CD4-positive, CD25-positive, alpha-beta regulatory T cell (primary cell): ENCODE measurements around the gene FUOM. TPM values are rescaled to one million over a fixed set of nuclear protein-coding genes. Genes with fewer than 3 reads are reported as not detected.

ENCODE experiments used
- ATAC-seq, 2 donors: fragments of 150-1000 bp; cut with Tn5 transposase; one replicate each; pipeline ENCODE4 v1.10.0; 2021; ENCODE audit warnings: low read depth in 2 of 2, moderate number of reproducible peaks in 2 of 2, moderate library complexity in 1 of 2
- DNase-seq, 3 donors: peaks; one replicate each; pipeline versions ENCODE4 v3.0.0 to v3.0.0-alpha.2; 2012 to 2022; ENCODE audit warnings: mixed read lengths in 1 of 3
- H3K27ac ChIP-seq: one replicate; pipeline ENCODE4 v1.7.0; 2013; ENCODE audit warnings: mild to moderate bottlenecking, low read length; ENCODE audit not compliant: insufficient read depth, poor library complexity, severe bottlenecking
- H3K27me3 ChIP-seq: one replicate; pipeline ENCODE4 v1.7.0; 2013; ENCODE audit warnings: low read length; ENCODE audit not compliant: control insufficient read depth, insufficient read depth
- H3K36me3 ChIP-seq: one replicate; pipeline ENCODE4 v1.7.0; 2013; ENCODE audit warnings: mild to moderate bottlenecking, low read length, moderate library complexity; ENCODE audit not compliant: control insufficient read depth, insufficient read depth
- H3K4me1 ChIP-seq: 2 replicates; pipeline ENCODE4 v1.7.0; 2013; ENCODE audit warnings: mild to moderate bottlenecking, low read length; ENCODE audit not compliant: insufficient read depth, control insufficient read depth, poor library complexity, severe bottlenecking
- H3K4me3 ChIP-seq: one replicate; pipeline ENCODE4 v1.7.0; 2013; ENCODE audit warnings: low read depth, mild to moderate bottlenecking, low read length, moderate library complexity
- H3K9me3 ChIP-seq, 2 experiments: 1 replicate in 1 of 2; 2 replicates in 1 of 2; pipeline ENCODE4 v1.7.0; 2013; ENCODE audit warnings: low read length in 2 of 2, mild to moderate bottlenecking in 1 of 2, moderate library complexity in 1 of 2; ENCODE audit not compliant: control insufficient read depth in 2 of 2
- H3K27ac Mint-ChIP-seq, 3 donors: one replicate each; pipeline ENCODE4 v1.8.0; 2020 to 2022; ENCODE audit warnings: mild to moderate bottlenecking in 3 of 3, mixed read lengths in 3 of 3, moderate library complexity in 2 of 3
- H3K27me3 Mint-ChIP-seq: one replicate; pipeline ENCODE4 v1.8.0; 2022; ENCODE audit warnings: mild to moderate bottlenecking, mixed read lengths
- H3K36me3 Mint-ChIP-seq: one replicate; pipeline ENCODE4 v1.8.0; 2020; ENCODE audit warnings: mixed read lengths
- H3K4me1 Mint-ChIP-seq, 4 donors: one replicate each; pipeline ENCODE4 v1.8.0; 2020 to 2022; ENCODE audit warnings: mixed read lengths in 4 of 4, mild to moderate bottlenecking in 1 of 4
- H3K4me3 Mint-ChIP-seq, 4 donors: one replicate each; pipeline ENCODE4 v1.8.0; 2020 to 2022; ENCODE audit warnings: mild to moderate bottlenecking in 4 of 4, mixed read lengths in 4 of 4, moderate library complexity in 3 of 4
- H3K9me3 Mint-ChIP-seq, 7 donors: one replicate each; pipeline ENCODE4 v1.8.0; 2020 to 2022; ENCODE audit warnings: mixed read lengths in 7 of 7, mild to moderate bottlenecking in 3 of 7, moderate library complexity in 2 of 7
- polyA plus RNA-seq, 4 donors: library from polyadenylated mRNA; unstranded; fragments of 300-500 nt; fragmentation: Illumina TruSeq; gene quantifications; one replicate each; pipeline ENCODE4 v1.2.3, GENCODE V29; 2021
- total RNA-seq: library from RNA; stranded (reverse); gene quantifications from one replicate; pipeline ENCODE4 v1.2.3, GENCODE V29; 2022

Gene FUOM
- total and polyA plus RNA-seq, 5 donors from 2014 or later: 7.1 to 21.9 (median 17.8) TPM

DNA sequence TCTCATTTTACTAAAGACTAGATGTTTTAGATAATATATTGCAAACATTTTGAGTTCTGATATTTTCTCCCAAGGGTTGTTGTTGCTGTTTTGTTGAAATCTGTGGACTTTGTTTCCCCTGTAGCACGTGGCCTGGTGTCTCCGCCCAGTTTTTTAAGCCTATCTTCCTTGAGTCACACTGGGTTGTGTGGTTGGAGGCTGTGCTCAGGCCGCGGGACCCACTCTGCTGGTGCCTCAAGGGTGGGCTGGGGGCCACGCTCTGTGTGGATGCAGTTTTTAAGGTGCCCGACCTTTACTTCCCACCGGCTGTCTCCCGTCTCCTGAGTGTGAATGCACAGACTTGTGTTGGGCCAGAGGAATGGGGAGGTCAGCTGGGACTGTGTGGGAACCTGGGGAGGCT lies 14.9 kb downstream of the FUOM start:
- Mint-ChIP-seq H3K4me3 (no peak overlapping the region), H3K9me3 (peaks cover 0 to 2% (median 0%) of the 10 kb centered on the region in 7 donors), H3K36me3 (no peaks in the 10 kb centered on the region), H3K27me3 (peaks cover 10% of the 10 kb centered on the region), H3K27ac (no peak overlapping the region), H3K4me1 (no peaks in the 10 kb centered on the region)
- H3K27ac ChIP-seq: no peak overlapping the region
- ATAC-seq (no peak), DNase-seq (no peak)
- H3K36me3 ChIP-seq: no peaks in the 10 kb centered on the region
- H3K4me3 ChIP-seq: no peak overlapping the region
- no peaks in the 10 kb centered on the region for H3K9me3 ChIP-seq
- no peaks in the 10 kb centered on the region for H3K4me1 ChIP-seq
- H3K27me3 ChIP-seq: peaks cover 2% of the 10 kb centered on the region

DNA sequence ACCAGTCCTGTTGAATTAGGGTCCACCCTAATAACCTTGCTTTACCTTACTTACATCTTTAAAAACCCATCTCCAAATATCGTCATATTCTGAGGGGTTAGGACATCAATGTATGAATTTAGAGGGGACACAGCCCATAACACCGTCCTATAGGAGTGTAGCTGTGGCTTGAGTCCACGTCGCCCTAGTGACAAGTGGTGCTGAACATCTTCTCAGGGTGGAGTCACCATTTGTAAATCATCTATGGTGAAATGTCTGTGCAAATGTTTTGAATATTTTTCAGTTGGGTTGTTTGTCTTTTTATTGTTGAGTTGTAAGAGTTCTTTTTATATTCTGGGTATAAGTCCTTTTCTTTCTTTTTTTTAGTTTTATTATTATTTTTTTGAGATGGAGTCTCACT lies 15.8 kb downstream of the FUOM start:
- H3K4me1 ChIP-seq: peaks cover 8% of the 10 kb centered on the region
- DNase-seq: no peak
- no peak for ATAC-seq
- peaks cover 2% of the 10 kb centered on the region for H3K27me3 ChIP-seq
- Mint-ChIP-seq H3K27ac (no peak overlapping the region), H3K4me1 (no peaks in the 10 kb centered on the region), H3K4me3 (peak overlapping the region in 1 of 4 donors; percentile 3), H3K36me3 (no peaks in the 10 kb centered on the region), H3K27me3 (peaks cover 10% of the 10 kb centered on the region), H3K9me3 (peaks cover 0 to 2% (median 0%) of the 10 kb centered on the region in 7 donors)
- no peak overlapping the region for H3K4me3 ChIP-seq
- H3K36me3 ChIP-seq: no peaks in the 10 kb centered on the region
- H3K27ac ChIP-seq: no peak overlapping the region
- H3K9me3 ChIP-seq: no peaks in the 10 kb centered on the region

DNA sequence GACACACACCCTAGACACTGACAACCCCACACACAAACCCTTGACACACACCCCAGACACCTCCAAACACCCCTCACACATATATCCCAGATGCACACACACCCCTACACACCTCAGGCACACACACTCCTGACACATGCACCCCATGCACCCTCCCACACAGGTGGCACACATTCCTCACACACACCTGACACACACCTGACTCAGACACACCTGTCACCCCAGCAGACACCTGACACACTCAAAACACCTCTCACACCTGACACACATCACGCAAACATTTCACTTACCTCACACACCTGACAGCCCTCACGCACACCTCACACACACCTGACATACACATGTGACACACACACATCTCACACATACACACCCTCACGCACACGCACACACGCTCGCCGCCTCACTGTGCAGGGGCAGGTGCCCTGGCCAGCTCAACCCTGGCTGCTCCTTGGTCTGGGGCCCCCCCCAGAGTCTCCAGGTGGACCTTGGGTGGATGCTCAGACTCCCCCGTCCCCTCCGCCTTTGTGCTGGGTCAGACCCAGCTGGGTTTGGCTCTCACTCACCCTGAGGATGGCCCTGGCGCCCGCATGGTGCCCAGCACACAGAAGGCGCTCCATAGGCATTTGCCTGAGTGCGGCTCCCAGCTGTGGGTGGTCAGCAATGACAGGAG lies 18.0 kb downstream of the FUOM start:
- H3K27me3 Mint-ChIP-seq: peaks cover 4% of the 10 kb centered on the region
- DNase-seq: no peak
- no peak overlapping the region for H3K4me3 ChIP-seq
- H3K36me3 Mint-ChIP-seq: no peaks in the 10 kb centered on the region
- H3K4me1 ChIP-seq: peaks cover 29% of the 10 kb centered on the region
- H3K36me3 ChIP-seq: no peaks in the 10 kb centered on the region
- ATAC-seq: no peak
- H3K27me3 ChIP-seq: peaks cover 2% of the 10 kb centered on the region
- H3K9me3 ChIP-seq: no peaks in the 10 kb centered on the region
- H3K4me1 Mint-ChIP-seq: peaks cover 0 to under 1% (median 0%) of the 10 kb centered on the region in 4 donors
- peaks cover 0 to 2% (median 0%) of the 10 kb centered on the region in 7 donors for H3K9me3 Mint-ChIP-seq
- H3K27ac ChIP-seq: no peak overlapping the region
- H3K4me3 Mint-ChIP-seq: no peak overlapping the region
- H3K27ac Mint-ChIP-seq: no peak overlapping the region

DNA sequence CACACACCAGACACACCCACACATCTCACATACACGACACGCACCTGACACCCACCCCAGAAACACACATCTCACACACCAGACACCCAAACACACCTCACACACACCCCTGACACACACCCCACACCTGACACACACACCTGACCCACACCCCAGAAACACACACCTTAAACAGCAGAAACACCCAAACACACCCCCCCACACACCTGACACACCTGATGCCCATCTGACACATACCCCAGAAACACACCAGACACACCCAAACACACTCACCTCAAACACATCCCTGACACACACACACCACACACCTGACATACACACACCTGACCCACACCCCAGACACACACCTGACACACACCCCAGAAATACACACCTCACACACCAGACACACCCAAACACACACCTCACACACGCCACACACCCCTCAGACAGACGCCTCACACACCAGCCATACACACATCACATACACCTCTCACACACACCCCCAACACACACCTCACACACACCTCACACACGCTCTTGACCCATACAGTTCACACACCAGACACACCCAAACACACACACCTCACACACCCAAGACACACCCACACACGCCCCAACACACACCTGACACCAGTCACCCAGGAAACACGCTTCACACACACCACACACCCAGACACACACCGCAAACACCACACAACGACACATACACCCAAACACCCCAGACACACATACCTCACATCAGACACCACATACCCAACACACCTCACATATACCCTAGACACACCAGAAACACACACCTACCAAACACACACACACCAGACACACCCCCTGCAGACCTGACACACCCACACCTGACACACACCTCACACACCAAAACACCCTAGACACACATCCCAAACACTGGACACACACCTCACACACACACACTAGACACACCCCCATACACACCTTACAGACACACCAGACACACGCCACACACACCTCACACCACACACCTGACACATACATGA lies 19.4 kb downstream of the FUOM start:
- no peak overlapping the region for H3K27ac Mint-ChIP-seq

DNA sequence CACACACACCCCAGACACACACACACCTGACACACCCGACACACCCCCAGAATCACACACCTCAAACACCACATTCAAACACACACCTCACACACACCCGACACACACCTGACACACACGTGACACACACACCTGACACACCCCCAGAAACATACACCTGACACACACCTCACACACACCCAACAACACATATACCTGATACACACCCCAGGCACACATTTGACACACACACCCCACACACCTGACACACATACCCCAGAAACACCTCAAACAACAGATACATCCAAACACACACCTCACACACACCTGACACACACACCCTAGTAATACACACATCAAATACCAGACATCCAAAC lies 20.5 kb downstream of the FUOM start:
- peaks cover 0 to 6% (median 3%) of the 10 kb centered on the region in 4 donors for H3K4me1 Mint-ChIP-seq
- no peak overlapping the region for H3K27ac ChIP-seq
- DNase-seq (no peak), ATAC-seq (no peak)
- peaks cover 32% of the 10 kb centered on the region for H3K4me1 ChIP-seq
- peak overlapping the region; percentile 26 for H3K4me3 ChIP-seq
- no peak overlapping the region for H3K4me3 Mint-ChIP-seq
- H3K27ac Mint-ChIP-seq: no peak overlapping the region
- peaks cover 11% of the 10 kb centered on the region for H3K27me3 Mint-ChIP-seq
- no peaks in the 10 kb centered on the region for H3K27me3 ChIP-seq
- H3K9me3 Mint-ChIP-seq: no peaks in the 10 kb centered on the region
- no peaks in the 10 kb centered on the region for H3K36me3 ChIP-seq
- no peaks in the 10 kb centered on the region for H3K36me3 Mint-ChIP-seq
- no peaks in the 10 kb centered on the region for H3K9me3 ChIP-seq

More for the DNA sequence above, 19.4 kb downstream of the FUOM start:
- DNase-seq: no peak
- no peaks in the 10 kb centered on the region for H3K9me3 ChIP-seq
- Mint-ChIP-seq H3K4me3 (no peak overlapping the region), H3K9me3 (no peaks in the 10 kb centered on the region), H3K36me3 (no peaks in the 10 kb centered on the region), H3K4me1 (peaks cover 0 to 4% (median 0%) of the 10 kb centered on the region in 4 donors), H3K27me3 (peaks cover 4% of the 10 kb centered on the region)
- no peak for ATAC-seq
- no peaks in the 10 kb centered on the region for H3K36me3 ChIP-seq
- H3K4me3 ChIP-seq: no peak overlapping the region
- H3K4me1 ChIP-seq: peaks cover 32% of the 10 kb centered on the region
- no peak overlapping the region for H3K27ac ChIP-seq
- no peaks in the 10 kb centered on the region for H3K27me3 ChIP-seq

DNA sequence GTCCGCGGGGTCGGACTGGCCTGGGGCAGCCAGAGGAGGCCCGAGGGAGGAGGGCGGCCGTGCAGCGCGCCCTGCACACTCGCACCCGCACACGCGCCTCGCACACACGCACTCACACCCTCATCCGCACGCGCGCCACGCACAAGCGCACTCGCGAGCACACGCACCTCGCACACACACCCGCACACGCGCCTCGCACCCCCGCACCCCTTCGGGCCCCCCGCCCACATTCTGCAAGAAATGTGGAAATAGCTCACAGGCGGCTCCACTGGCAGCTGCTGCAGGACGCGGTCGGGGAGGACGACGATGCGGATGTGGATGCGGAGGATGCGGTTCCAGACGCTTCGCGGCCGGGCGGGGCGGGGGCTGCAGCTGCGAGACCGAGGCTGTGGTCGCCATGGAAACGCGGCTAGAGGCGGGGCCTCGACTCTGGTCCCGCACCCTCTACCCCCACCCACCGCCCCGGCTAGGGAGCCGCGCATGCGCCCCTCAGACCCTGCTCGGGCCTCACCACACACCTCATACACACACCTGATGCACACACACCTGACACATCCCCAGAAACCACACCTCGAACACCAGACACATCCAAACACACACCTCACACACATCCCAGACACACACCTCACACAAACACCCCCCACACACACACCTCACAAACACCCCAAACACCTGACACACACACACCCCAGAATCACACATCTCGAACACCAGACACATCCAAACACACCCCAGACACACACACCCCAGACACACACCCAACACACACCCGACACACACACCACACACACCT lies 21.0 kb downstream of the FUOM start, which contains the start of gene CALY:
CALY (minus strand) TSS at position 320 of the 793 bp plus-strand sequence. CDS start 7,907 bp downstream, outside the sequence.
- ATAC-seq: peak; percentile 65 to 69
- peaks cover 32% of the 10 kb centered on the region for H3K4me1 ChIP-seq
- no peaks in the 10 kb centered on the region for H3K9me3 ChIP-seq
- H3K4me3 ChIP-seq: peak within 1 kb of the TSS; percentile 26
- H3K4me1 Mint-ChIP-seq: peaks cover 0 to 7% (median 3%) of the 10 kb centered on the region in 4 donors
- peak within 1 kb of the TSS; percentile 84 for H3K27ac ChIP-seq
- H3K36me3 ChIP-seq: no peaks in the 10 kb centered on the region
- peak within 1 kb of the TSS in 3 of 4 donors; percentile 44 to 79 (median 77) for H3K4me3 Mint-ChIP-seq
- H3K27ac Mint-ChIP-seq: peak within 1 kb of the TSS in 2 of 3 donors; percentile 20 to 74
- peak; percentile 85 to 91 (median 90) for DNase-seq
- H3K27me3 Mint-ChIP-seq: peaks cover 15% of the 10 kb centered on the region
- no peaks in the 10 kb centered on the region for H3K27me3 ChIP-seq
- no peaks in the 10 kb centered on the region for H3K36me3 Mint-ChIP-seq
- no peaks in the 10 kb centered on the region for H3K9me3 Mint-ChIP-seq

DNA sequence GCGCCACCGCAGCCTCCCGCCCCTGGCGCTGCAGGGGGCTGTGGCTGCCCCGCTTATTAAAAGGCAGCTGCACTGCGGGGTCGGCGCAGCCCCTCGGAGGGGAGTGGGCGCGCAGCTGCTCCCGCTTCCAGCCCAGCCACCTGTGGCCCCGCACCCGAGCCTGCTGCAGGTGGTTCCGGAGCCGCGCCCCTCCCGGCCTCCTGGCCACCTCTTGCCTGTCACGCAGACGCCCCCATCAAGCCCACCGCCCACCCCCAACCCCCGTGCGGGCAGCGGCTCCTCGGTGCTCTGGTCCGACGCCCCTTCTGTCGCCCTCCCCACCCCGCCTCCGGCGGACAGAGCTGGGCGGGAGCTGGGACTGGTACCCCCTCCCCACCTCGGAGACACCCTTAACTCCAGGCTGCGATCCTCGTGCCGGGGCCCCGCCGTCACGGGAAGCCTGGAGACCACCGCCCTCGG lies 21.7 kb downstream of the FUOM start:
- H3K27ac ChIP-seq: peak overlapping the region; percentile 84
- no peaks in the 10 kb centered on the region for H3K27me3 ChIP-seq
- H3K4me1 ChIP-seq: peaks cover 32% of the 10 kb centered on the region
- H3K36me3 Mint-ChIP-seq: no peaks in the 10 kb centered on the region
- H3K4me3 ChIP-seq: no peak overlapping the region
- DNase-seq (peak in 1 of 3 donors; percentile 21), ATAC-seq (no peak)
- peak overlapping the region in 1 of 4 donors; percentile 16 for H3K4me3 Mint-ChIP-seq
- H3K27me3 Mint-ChIP-seq: peaks cover 18% of the 10 kb centered on the region
- H3K9me3 ChIP-seq: no peaks in the 10 kb centered on the region
- no peak overlapping the region for H3K27ac Mint-ChIP-seq
- H3K4me1 Mint-ChIP-seq: peaks cover 0 to 8% (median 3%) of the 10 kb centered on the region in 4 donors
- no peaks in the 10 kb centered on the region for H3K36me3 ChIP-seq
- H3K9me3 Mint-ChIP-seq: no peaks in the 10 kb centered on the region
